PC-9 (cell line): ENCODE measurements around the gene MAGI2. TPM values are rescaled to one million over a fixed set of nuclear protein-coding genes. Genes with fewer than 3 reads are reported as not detected.

ENCODE experiments used
- BruUV-seq: library from RNA; stranded (reverse); fragments of 400-500 nt; replicated peaks from 2 replicates; lab custom pipeline; 2021; lab: Mats Ljungman, UMichigan
- CTCF ChIA-PET: fragments of 300-600 bp; sonication (Branson Sonifier 250); formaldehyde crosslinking; loops from one replicate; lab custom pipeline; 2022; ENCODE audit warnings: antibody characterized with exemption; lab: Charles Lee
- POLR2A ChIA-PET: fragments of 300-600 bp; sonication (Branson Sonifier 250); formaldehyde crosslinking; loops from one replicate; lab custom pipeline; 2022; ENCODE audit warnings: antibody characterized with exemption; ENCODE audit not compliant: unreplicated experiment; lab: Charles Lee
- DNase-seq, 2 experiments: peaks; one replicate each; pipeline versions ENCODE4 v3.0.0 to v3.0.0-alpha.2; 2015 to 2022; ENCODE audit warnings: mixed read lengths in 1 of 2
- H2AFZ ChIP-seq: fragments of 200-600 bp; sonication (generic); 2 replicates; pipeline ENCODE4 v1.8.1; 2017; ENCODE audit warnings: antibody characterized with exemption
- H3F3A ChIP-seq: fragments of 200-600 bp; sonication (generic); 2 replicates; pipeline ENCODE4 v1.8.1; 2017; ENCODE audit warnings: antibody characterized with exemption, mild to moderate bottlenecking, low read depth; ENCODE audit not compliant: insufficient read depth
- H3K27ac ChIP-seq: fragments of 200-600 bp; sonication (generic); 2 replicates; pipeline ENCODE4 v1.6.1; 2016; ENCODE audit warnings: mixed run types
- H3K27me3 ChIP-seq: fragments of 200-600 bp; sonication (generic); 2 replicates; pipeline ENCODE4 v1.6.1; 2016; ENCODE audit warnings: low read depth, mixed run types; ENCODE audit not compliant: insufficient read depth
- H3K36me3 ChIP-seq: fragments of 200-600 bp; sonication (generic); 2 replicates; pipeline ENCODE4 v1.6.1; 2016; ENCODE audit warnings: low read depth, mixed run types
- H3K4me1 ChIP-seq: fragments of 200-600 bp; sonication (generic); replicated peaks from 2 replicates; pipeline ENCODE4 v1.6.1; 2016; ENCODE audit warnings: mixed run types; ENCODE audit not compliant: insufficient read depth
- H3K4me2 ChIP-seq: fragments of 200-600 bp; sonication (generic); 2 replicates; pipeline ENCODE4 v1.6.1; 2017; ENCODE audit warnings: mixed run types
- H3K4me3 ChIP-seq: fragments of 200-600 bp; sonication (generic); 2 replicates; pipeline ENCODE4 v1.6.1; 2016; ENCODE audit warnings: mixed run types
- H3K79me2 ChIP-seq: fragments of 200-600 bp; sonication (generic); 2 replicates; pipeline ENCODE4 v1.6.1; 2017; ENCODE audit warnings: low read depth, mixed run types
- H3K9me2 ChIP-seq: fragments of 200-600 bp; sonication (generic); 2 replicates; pipeline ENCODE4 v1.8.1; 2017; ENCODE audit warnings: mild to moderate bottlenecking; ENCODE audit not compliant: insufficient read depth
- H3K9me3 ChIP-seq: fragments of 200-600 bp; sonication (generic); 2 replicates; pipeline ENCODE4 v1.8.1; 2016; ENCODE audit warnings: low read depth; ENCODE audit not compliant: insufficient read depth
- H4K20me1 ChIP-seq: fragments of 200-600 bp; sonication (generic); 2 replicates; pipeline ENCODE4 v1.8.1; 2017; ENCODE audit not compliant: insufficient read depth
- CTCF ChIP-seq: fragments of 200-600 bp; sonication (generic); conservative IDR thresholded peaks from 2 replicates; pipeline ENCODE4 v1.6.1; 2017; ENCODE audit warnings: mixed run types, antibody characterized with exemption, mild to moderate bottlenecking, moderate library complexity
- EZH2 ChIP-seq: fragments of 200-600 bp; sonication (generic); IDR thresholded peaks from 2 replicates; pipeline ENCODE4 v1.8.0; 2017; ENCODE audit warnings: antibody characterized with exemption, low read depth
- intact Hi-C: fragments of 100-400 bp; cut with micrococcal nuclease; formaldehyde crosslinking; loops from one replicate; pipeline ENCODE4 v1.10.0; 2022; ENCODE audit not compliant: unreplicated experiment
- total RNA-seq: library from RNA; stranded (reverse); gene quantifications from 2 replicates; pipeline ENCODE4 v1.2.3, GENCODE V29; 2021

Gene MAGI2
- total RNA-seq, 1 experiment from 2014 or later, result 0.92 TPM

GRCh38 chr7:77975672-77976480 is 1477.6 kb downstream of the MAGI2 start:
- ChIA-PET POLR2A (no interaction called here), CTCF (no interaction called here)
- Histone ChIP-seq H3K4me2 (no peak overlapping the region), H3K27ac (no peak overlapping the region), H3K9me2 (no peaks in the 10 kb centered on the region), H3K4me3 (no peak overlapping the region), H2AFZ (no peak overlapping the region), H3K79me2 (no peaks in the 10 kb centered on the region), H3K27me3 (no peaks in the 10 kb centered on the region), H3F3A (no peaks in the 10 kb centered on the region), H3K9me3 (no peaks in the 10 kb centered on the region), H3K4me1 (no peaks in the 10 kb centered on the region), H3K36me3 (no peaks in the 10 kb centered on the region), H4K20me1 (no peaks in the 10 kb centered on the region)
- no peak for TF ChIP-seq EZH2
- no peak for DNase-seq
- intact Hi-C loops, result no loop called here
- no TSS peak for BruUV-seq

DNA sequence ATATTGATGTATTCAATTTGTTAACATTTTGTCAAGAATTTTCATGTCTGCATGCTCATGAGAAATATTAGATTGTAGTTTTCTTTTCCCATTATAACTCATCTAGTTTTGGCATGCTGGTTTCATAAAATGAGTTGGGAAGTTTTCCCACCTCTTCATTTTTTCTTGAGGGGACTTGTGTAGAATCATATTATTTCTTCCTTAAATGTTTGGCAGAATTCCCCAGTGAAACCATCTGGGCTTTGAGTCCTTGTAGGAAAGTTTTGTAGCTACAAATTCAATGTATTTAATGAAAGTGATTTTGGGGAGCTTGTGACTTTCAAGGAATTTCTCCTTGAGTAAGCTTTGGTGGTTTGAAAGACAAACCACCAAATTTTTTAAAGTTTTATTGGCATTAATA is 1481.7 kb downstream of the MAGI2 start:
- intact Hi-C loops, result no loop called here
- Histone ChIP-seq H3F3A (no peaks in the 10 kb centered on the region), H4K20me1 (no peaks in the 10 kb centered on the region), H3K79me2 (no peaks in the 10 kb centered on the region), H3K4me1 (no peaks in the 10 kb centered on the region), H3K27ac (no peak overlapping the region), H3K4me2 (no peak overlapping the region), H3K27me3 (no peaks in the 10 kb centered on the region), H3K9me3 (no peaks in the 10 kb centered on the region), H2AFZ (no peak overlapping the region), H3K36me3 (no peaks in the 10 kb centered on the region), H3K9me2 (no peaks in the 10 kb centered on the region), H3K4me3 (no peak overlapping the region)
- ChIA-PET CTCF (no interaction called here), POLR2A (no interaction called here)
- no peak for TF ChIP-seq EZH2
- TF ChIP-seq CTCF, result no peak
- BruUV-seq, result no TSS peak
- no peak for DNase-seq

GRCh38 chr7:77967429-77967828 is 1486.0 kb downstream of the MAGI2 start:
- no peak overlapping the region for H3K27ac ChIP-seq
- H3K9me3 ChIP-seq, result no peaks in the 10 kb centered on the region
- TF ChIP-seq EZH2 (no peak), CTCF (no peak)
- POLR2A ChIA-PET, result no interaction called here
- no peaks in the 10 kb centered on the region for H3K9me2 ChIP-seq
- H3K4me3 ChIP-seq, result no peak overlapping the region
- no peak overlapping the region for H2AFZ ChIP-seq
- intact Hi-C loops, result no loop called here
- H3K36me3 ChIP-seq, result no peaks in the 10 kb centered on the region
- DNase-seq, result no peak
- no peaks in the 10 kb centered on the region for H3K4me1 ChIP-seq
- H4K20me1 ChIP-seq, result no peaks in the 10 kb centered on the region
- no peaks in the 10 kb centered on the region for H3K27me3 ChIP-seq
- CTCF ChIA-PET, result no interaction called here
- H3F3A ChIP-seq, result no peaks in the 10 kb centered on the region
- H3K79me2 ChIP-seq, result no peaks in the 10 kb centered on the region
- BruUV-seq, result no TSS peak
- no peak overlapping the region for H3K4me2 ChIP-seq
